HG02763 (cell line): Measurements from ENCODE around the gene MTSS2.
"Not testable (repeated sequence)": the region's sequence is repeated elsewhere in the genome, so short reads cannot be mapped to it uniquely, and the experiment has no call there.

Experiments used
- ATAC-seq: cut with Tn5 transposase; IDR thresholded peaks from one replicate; pipeline ENCODE4 v1.9.1; 2021; ENCODE audit warnings: mild to moderate bottlenecking, moderate library complexity; ENCODE audit not compliant: unreplicated experiment

The MTSS2 gene

GRCh38 chr16:70675851-70676513 lies 9.9 kb downstream of the MTSS2 start:
- ATAC-seq = no peak

- no peak for ATAC-seq
These were observed 11.4 kb downstream of the MTSS2 start for GRCh38 chr16:70674221-70675014.

GRCh38 chr16:70670938-70671337 lies 14.9 kb downstream of the MTSS2 start:
- not testable (repeated sequence) for ATAC-seq

GRCh38 chr16:70670175-70670574 lies 15.7 kb downstream of the MTSS2 start:
- no peak for ATAC-seq

- ATAC-seq = no peak
These were observed 19.8 kb downstream of the MTSS2 start for GRCh38 chr16:70665806-70666735.

GRCh38 chr16:70665113-70665694 lies 20.6 kb downstream of the MTSS2 start:
- no peak for ATAC-seq

GRCh38 chr16:70664325-70665112 lies 21.3 kb downstream of the MTSS2 start:
- ATAC-seq = no peak

- no peak for ATAC-seq
These were observed 22.1 kb downstream of the MTSS2 start for GRCh38 chr16:70663524-70664324.

- ATAC-seq = no peak
These were observed 22.8 kb downstream of the MTSS2 start for GRCh38 chr16:70662991-70663523.

GRCh38 chr16:70661918-70662641 lies 23.8 kb downstream of the MTSS2 start:
- no peak for ATAC-seq

GRCh38 chr16:70661534-70661917 lies 24.3 kb downstream of the MTSS2 start:
- ATAC-seq = no peak

GRCh38 chr16:70660672-70661350 lies 25.0 kb downstream of the MTSS2 start:
- ATAC-seq = no peak

GRCh38 chr16:70659953-70660671 lies 25.7 kb downstream of the MTSS2 start:
- ATAC-seq = no peak

- ATAC-seq = no peak
These were observed 26.3 kb downstream of the MTSS2 start for GRCh38 chr16:70659546-70659945.

GRCh38 chr16:70658921-70659320 lies 26.9 kb downstream of the MTSS2 start:
- no peak for ATAC-seq

GRCh38 chr16:70657956-70658355 lies 27.9 kb downstream of the MTSS2 start:
- no peak for ATAC-seq

- no peak for ATAC-seq
These were observed 29.1 kb downstream of the MTSS2 start for GRCh38 chr16:70656712-70657263.
